ENCODE measurements around the gene ALG11.

DNA sequence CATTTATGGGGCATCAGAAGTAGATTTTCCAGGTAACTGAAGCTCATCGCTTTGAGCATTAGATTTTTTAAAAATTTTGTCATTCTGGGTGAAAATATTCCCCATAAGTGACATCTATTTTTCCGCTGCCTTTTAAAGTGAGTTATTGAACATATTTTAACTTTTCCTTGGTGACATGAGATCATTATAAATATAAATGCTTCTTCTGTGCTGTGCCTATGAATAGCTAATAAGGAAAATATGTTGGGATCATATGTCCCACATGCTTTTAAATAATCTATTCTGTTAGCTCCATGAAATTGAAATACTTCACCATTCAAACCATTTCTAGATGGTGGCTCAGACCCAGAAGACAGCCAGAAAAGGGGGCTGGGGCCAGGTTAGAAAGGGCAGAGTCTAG lies 15.0 kb upstream of the ALG11 start:
- TF ChIP-seq EZH2 (IDR thresholded peaks at IDR 0.05): no peak
- TF ChIP-seq EZH2phosphoT487 (IDR thresholded peaks at IDR 0.05): no peak
